GM21367 (cell line): ENCODE measurements around the gene KLHL13.
"Not testable (repeated sequence)": the region's sequence is repeated elsewhere in the genome, so short reads cannot be mapped to it uniquely, and the experiment has no call there.

Source experiments
- ATAC-seq: cut with Tn5 transposase; IDR thresholded peaks from one replicate; pipeline ENCODE4 v1.9.1; 2021; ENCODE audit not compliant: unreplicated experiment

KLHL13 gene

GRCh38 chrX:118116713-118117550 is at the start of gene KLHL13:
Gene KLHL13, minus strand, starts transcription at chrX:118116810. Its CDS starts 88,337 bp downstream, at chrX:118028473.
- no peak for ATAC-seq

GRCh38 chrX:118164138-118164537 is 47.5 kb upstream of the KLHL13 start:
- no peak for ATAC-seq

- no peak for ATAC-seq
Measured at GRCh38 chrX:118156953-118157608, 40.5 kb upstream of the KLHL13 start.

GRCh38 chrX:118156254-118156952 is 39.8 kb upstream of the KLHL13 start:
- no peak for ATAC-seq

- ATAC-seq, result no peak
Measured at GRCh38 chrX:118153270-118153669, 36.7 kb upstream of the KLHL13 start.

- ATAC-seq, result no peak
Measured at GRCh38 chrX:118152721-118153120, 36.1 kb upstream of the KLHL13 start.

GRCh38 chrX:118148737-118149136 is 32.1 kb upstream of the KLHL13 start:
- no peak for ATAC-seq

- not testable (repeated sequence) for ATAC-seq
Measured at GRCh38 chrX:118147771-118148170, 31.2 kb upstream of the KLHL13 start.

GRCh38 chrX:118143578-118143977 is 27.0 kb upstream of the KLHL13 start:
- ATAC-seq, result no peak

GRCh38 chrX:118131336-118131735 is 14.7 kb upstream of the KLHL13 start:
- ATAC-seq, result no peak

GRCh38 chrX:118129681-118130080 is 13.1 kb upstream of the KLHL13 start:
- ATAC-seq, result no peak

- no peak for ATAC-seq
Measured at GRCh38 chrX:118128724-118129123, 12.1 kb upstream of the KLHL13 start.

- ATAC-seq, result no peak
Measured at GRCh38 chrX:118126286-118126685, 9.7 kb upstream of the KLHL13 start.

GRCh38 chrX:118124243-118124642 is 7.6 kb upstream of the KLHL13 start:
- not testable (repeated sequence) for ATAC-seq

- ATAC-seq, result no peak
Measured at GRCh38 chrX:118117741-118118140, 1.1 kb upstream of the KLHL13 start.

GRCh38 chrX:118115953-118116712 is 477 bp downstream of the KLHL13 start:
- ATAC-seq, result no peak

- no peak for ATAC-seq
Measured at GRCh38 chrX:118114971-118115370, 1.6 kb downstream of the KLHL13 start.

- no peak for ATAC-seq
Measured at GRCh38 chrX:118109065-118109464, 7.5 kb downstream of the KLHL13 start.

GRCh38 chrX:118108304-118108703 is 8.3 kb downstream of the KLHL13 start:
- no peak for ATAC-seq

GRCh38 chrX:118100091-118100490 is 16.5 kb downstream of the KLHL13 start:
- ATAC-seq, result no peak

GRCh38 chrX:118088084-118088483 is 28.5 kb downstream of the KLHL13 start:
- no peak for ATAC-seq
